Activated CD4-positive, alpha-beta memory T cell treated with anti-CD3 and anti-CD28 coated beads for 36 hours (primary cell): ENCODE data around the gene IL22. TPM values are rescaled to one million over a fixed set of nuclear protein-coding genes. Genes with fewer than 3 reads are reported as not detected.

ENCODE experiments used
- CTCF ChIA-PET: fragments of 350-600 bp; sonication (Branson Sonifier 250); formaldehyde crosslinking; loops from one replicate; lab custom pipeline; 2021; ENCODE audit warnings: antibody characterized with exemption, inconsistent platforms; lab: Charles Lee
- POLR2A ChIA-PET: fragments of 350-600 bp; sonication (Branson Sonifier 250); formaldehyde crosslinking; loops from one replicate; lab custom pipeline; 2021; ENCODE audit warnings: antibody characterized with exemption; lab: Charles Lee
- DNase-seq: peaks from one replicate; pipeline ENCODE4 v3.0.0-alpha.2; 2020
- H3K27ac Mint-ChIP-seq: one replicate; pipeline ENCODE4 v1.8.0; 2021; ENCODE audit warnings: mixed read lengths
- H3K27me3 Mint-ChIP-seq: one replicate; pipeline ENCODE4 v1.8.0; 2021; ENCODE audit warnings: mixed read lengths
- H3K36me3 Mint-ChIP-seq: one replicate; pipeline ENCODE4 v1.8.0; 2021; ENCODE audit warnings: mixed read lengths
- H3K4me1 Mint-ChIP-seq: one replicate; pipeline ENCODE4 v1.8.0; 2021; ENCODE audit warnings: low read depth, mixed read lengths
- H3K4me3 Mint-ChIP-seq: one replicate; pipeline ENCODE4 v1.8.0; 2021; ENCODE audit warnings: mild to moderate bottlenecking, mixed read lengths
- H3K9me3 Mint-ChIP-seq: one replicate; pipeline ENCODE4 v1.8.0; 2021; ENCODE audit warnings: mixed read lengths
- intact Hi-C: fragments of 100-400 bp; cut with micrococcal nuclease; formaldehyde crosslinking; loops from one replicate; pipeline ENCODE4 v1.15.1; 2023
- total RNA-seq, 2 experiments: library from RNA; stranded (reverse); gene quantifications; one replicate each; pipeline ENCODE4 v1.2.3, GENCODE V29; 2021

The IL22 gene
- total RNA-seq, 2 experiments from 2014 or later: 5.4 to 6.4 TPM

DNA sequence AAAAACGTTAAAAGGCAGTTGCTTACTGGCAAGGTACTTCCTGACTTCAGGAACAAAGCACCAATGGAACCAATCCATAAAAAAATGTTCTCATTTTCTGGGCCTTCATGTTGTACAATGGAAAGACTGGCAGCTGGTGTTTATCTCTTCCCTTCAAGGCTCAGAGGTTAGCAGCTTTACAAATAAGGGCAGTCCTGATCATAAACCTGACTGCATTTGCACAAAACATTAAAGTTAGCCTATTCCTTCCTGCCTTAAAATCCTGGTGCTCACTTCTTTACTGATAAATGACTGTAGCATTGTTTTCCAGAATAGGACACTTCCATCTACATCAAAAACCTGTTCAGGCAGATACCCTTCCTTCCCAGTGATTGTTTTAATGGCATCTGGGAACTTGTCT, 47.0 kb downstream of the IL22 start:
- Mint-ChIP-seq H3K9me3 (no peaks in the 10 kb centered on the region), H3K27me3 (peaks cover 3% of the 10 kb centered on the region), H3K27ac (no peak overlapping the region), H3K4me1 (peaks cover 20% of the 10 kb centered on the region), H3K36me3 (no peaks in the 10 kb centered on the region), H3K4me3 (no peak overlapping the region)
- intact Hi-C loops: no loop called here
- POLR2A ChIA-PET: no interaction called here
- DNase-seq: no peak
- CTCF ChIA-PET: interaction anchor here (1.1 kb wide), 1 partner anchor 167 kb away, joined by 4 read pairs; no protein-coding TSS in a partner anchor

DNA sequence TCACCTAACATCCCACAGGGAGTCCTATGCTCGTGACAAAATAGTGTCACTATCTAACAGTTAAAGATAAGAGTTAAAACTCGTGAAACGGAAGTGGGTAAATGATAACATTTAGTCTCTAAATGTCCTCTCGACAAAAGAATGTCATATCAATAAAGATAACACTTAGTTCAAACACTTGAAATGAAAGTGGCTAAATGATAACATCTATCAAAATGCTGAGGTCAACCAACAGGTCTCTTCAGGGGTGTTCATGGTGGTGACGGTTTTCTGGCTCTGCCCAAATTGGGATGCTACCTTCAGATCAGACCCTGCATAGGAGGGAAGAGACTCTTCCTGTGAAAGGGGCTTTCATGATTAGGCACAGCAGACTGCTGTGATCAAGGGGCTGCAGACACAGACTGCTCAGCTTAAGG, 49.9 kb downstream of the IL22 start:
- H3K4me3 Mint-ChIP-seq: no peak overlapping the region
- POLR2A ChIA-PET: no interaction called here
- intact Hi-C loops: no loop called here
- peaks cover 40% of the 10 kb centered on the region for H3K4me1 Mint-ChIP-seq
- no peaks in the 10 kb centered on the region for H3K9me3 Mint-ChIP-seq
- no peak for DNase-seq
- no peaks in the 10 kb centered on the region for H3K27me3 Mint-ChIP-seq
- CTCF ChIA-PET: no interaction called here
- H3K27ac Mint-ChIP-seq: no peak overlapping the region
- H3K36me3 Mint-ChIP-seq: no peaks in the 10 kb centered on the region

- no peak overlapping the region for H3K27ac Mint-ChIP-seq
- DNase-seq: no peak
Observed at GRCh38 chr12:68200854-68201253, 52.5 kb downstream of the IL22 start.

DNA sequence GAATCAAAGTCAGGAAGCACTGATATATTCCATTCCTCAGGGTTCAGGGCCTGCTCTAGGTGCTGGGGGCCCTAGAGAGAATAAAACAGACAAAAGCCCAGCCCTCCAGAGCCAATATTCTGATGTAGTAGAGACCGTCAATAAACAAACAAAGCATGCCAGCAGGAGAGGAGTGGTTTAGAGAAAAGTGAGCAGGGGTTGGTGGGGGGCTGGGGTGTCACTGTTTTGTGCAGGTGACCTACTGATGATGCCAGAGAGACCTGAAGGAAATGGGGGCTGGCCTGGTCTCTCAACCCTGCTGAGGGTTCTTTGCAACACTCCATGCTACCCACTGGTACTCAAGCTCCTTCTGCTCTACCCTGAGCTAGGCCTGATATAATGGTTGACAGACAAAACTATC, 54.3 kb downstream of the IL22 start:
- peak overlapping the region; percentile 64 for H3K4me3 Mint-ChIP-seq
- DNase-seq: no peak
- CTCF ChIA-PET: interaction anchor here (2.3 kb wide), 1 partner anchor 24 kb away, joined by 9 read pairs; no protein-coding TSS in a partner anchor
- no peaks in the 10 kb centered on the region for H3K27me3 Mint-ChIP-seq
- POLR2A ChIA-PET: interaction anchor here (1.2 to 2.1 kb wide), 3 partner anchors 18 to 106 kb away, joined by 3 to 8 read pairs (median 3); no protein-coding TSS in a partner anchor
- intact Hi-C loops: loop anchor here (5.0 kb wide), 1 partner anchor 78 kb away; no protein-coding TSS in a partner anchor
- H3K4me1 Mint-ChIP-seq: peaks cover 41% of the 10 kb centered on the region
- no peaks in the 10 kb centered on the region for H3K9me3 Mint-ChIP-seq
- peak overlapping the region; percentile 87 for H3K27ac Mint-ChIP-seq
- no peaks in the 10 kb centered on the region for H3K36me3 Mint-ChIP-seq

More at GRCh38 chr12:68200854-68201253, 52.5 kb downstream of the IL22 start:
- no peaks in the 10 kb centered on the region for H3K9me3 Mint-ChIP-seq
- no peaks in the 10 kb centered on the region for H3K36me3 Mint-ChIP-seq
- H3K4me3 Mint-ChIP-seq: no peak overlapping the region
- intact Hi-C loops: no loop called here
- peaks cover 41% of the 10 kb centered on the region for H3K4me1 Mint-ChIP-seq
- ChIA-PET POLR2A (no interaction called here), CTCF (interaction anchor here (0.9 to 2.3 kb wide), 2 partner anchors 22 to 160 kb away, joined by 6 to 9 read pairs; no protein-coding TSS in a partner anchor)
- H3K27me3 Mint-ChIP-seq: no peaks in the 10 kb centered on the region

DNA sequence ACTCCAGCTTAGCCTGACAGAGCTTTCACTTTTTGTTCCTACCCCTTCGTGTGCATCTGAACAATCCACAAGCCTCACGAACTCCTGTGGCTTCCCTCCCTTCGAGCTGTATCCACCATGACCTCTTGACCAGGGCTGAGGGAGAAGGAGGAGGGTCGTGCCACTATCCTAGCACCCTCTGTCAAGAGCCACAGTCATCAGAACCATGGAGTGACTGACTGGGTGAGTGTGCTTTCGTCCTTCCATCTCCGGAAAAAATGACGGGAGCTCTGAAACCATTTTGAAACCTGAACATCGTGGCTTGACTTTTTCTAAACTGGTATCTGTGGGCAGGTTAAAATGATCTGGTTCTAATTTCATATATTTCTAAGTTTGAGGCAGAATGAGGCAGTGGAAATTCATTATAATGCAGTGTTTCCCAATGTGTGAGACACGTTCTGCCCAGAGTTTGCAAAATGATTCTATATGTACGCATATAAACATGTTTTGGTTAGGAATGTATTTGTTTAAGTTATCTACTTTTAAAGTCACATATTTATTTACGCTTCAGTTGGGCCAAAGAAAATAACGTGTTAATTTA, 54.8 kb downstream of the IL22 start:
- peak; percentile 39 for DNase-seq
- peak overlapping the region; percentile 64 for H3K4me3 Mint-ChIP-seq
- CTCF ChIA-PET: interaction anchor here (0.6 to 2.3 kb wide), 4 partner anchors 24 to 158 kb away, joined by 3 to 9 read pairs (median 4); no protein-coding TSS in a partner anchor
- H3K36me3 Mint-ChIP-seq: no peaks in the 10 kb centered on the region
- POLR2A ChIA-PET: interaction anchor here (0.9 to 2.1 kb wide), 4 partner anchors 17 to 106 kb away, joined by 3 to 8 read pairs (median 6); partner anchors contain the start of gene IFNG
- H3K9me3 Mint-ChIP-seq: no peaks in the 10 kb centered on the region
- intact Hi-C loops: loop anchor here (5.0 kb wide), 1 partner anchor 79 kb away; no protein-coding TSS in a partner anchor
- peak overlapping the region; percentile 87 for H3K27ac Mint-ChIP-seq
- H3K27me3 Mint-ChIP-seq: peaks cover 2% of the 10 kb centered on the region
- peaks cover 41% of the 10 kb centered on the region for H3K4me1 Mint-ChIP-seq

Other genes starting within 250 kb of the IL22 start
- gene IFNG, start 93.9 kb downstream of the IL22 start, total RNA-seq: 100 to 1,000 TPM; 535 to 546 TPM
- 1 to 10 TPM; 2.0 to 2.1 TPM for gene IL26, start 27.8 kb downstream of the IL22 start, total RNA-seq
- 10 to 100 TPM; 13.8 to 15.6 TPM for gene MDM1, start 78.8 kb upstream of the IL22 start, total RNA-seq